ENCODE measurements around the gene SLC44A2.
A peak's percentile ranks its signal among the peaks of the same experiment; 100 is the strongest.

SLC44A2 gene

DNA sequence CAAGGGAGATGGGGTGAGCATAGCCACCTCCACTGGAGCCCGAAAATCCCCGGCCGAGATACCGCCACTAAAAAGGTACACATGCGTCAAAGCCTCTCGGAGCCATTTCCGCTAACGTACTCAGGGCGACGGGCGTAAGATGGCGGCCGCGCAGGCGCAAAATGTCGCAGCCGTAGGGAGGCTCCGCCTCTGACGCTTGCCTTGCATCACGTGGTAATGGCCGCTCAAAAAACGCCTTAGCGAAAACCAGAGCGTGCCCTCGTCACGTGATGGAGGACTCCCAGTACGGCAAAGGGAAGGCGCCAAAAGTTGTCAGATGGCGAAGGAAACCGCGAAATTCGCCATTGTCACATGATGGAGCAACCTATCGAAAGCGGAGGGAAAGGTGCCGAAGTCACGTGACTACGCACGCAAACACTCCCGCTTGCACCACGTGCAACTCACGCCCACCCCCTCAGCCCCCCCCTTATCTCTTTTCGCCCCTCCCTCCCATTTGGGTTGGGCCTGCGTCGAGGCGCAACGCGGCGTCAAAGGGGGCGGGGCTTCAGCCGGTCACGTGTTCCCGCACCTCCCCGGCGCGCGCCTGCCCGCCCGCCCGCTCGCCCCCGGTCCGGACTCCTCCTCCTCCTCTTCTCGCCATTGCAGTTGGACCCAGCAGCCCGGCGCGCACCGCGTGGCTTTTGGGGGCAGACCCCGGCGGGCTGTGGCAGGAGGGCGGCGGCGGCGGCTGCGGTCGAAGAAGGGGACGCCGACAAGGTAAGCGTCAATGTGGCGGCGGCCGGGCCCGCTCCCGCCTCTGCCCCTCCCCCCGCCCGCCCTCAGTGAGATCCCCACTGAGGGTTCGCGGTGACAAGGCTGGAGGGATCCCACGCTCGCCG is 28.6 kb downstream of the SLC44A2 start, which contains the start of gene ILF3:
TSS of gene ILF3 (plus strand) at position 615 of the 878 bp plus-strand sequence. CDS start 16,260 bp downstream, outside the sequence.
- peak within 1 kb of the TSS; percentile 86 for H3K4me3 ChIP-seq (ENCODE audit: low read depth, low read length)
- TF ChIP-seq, protein P1, sequence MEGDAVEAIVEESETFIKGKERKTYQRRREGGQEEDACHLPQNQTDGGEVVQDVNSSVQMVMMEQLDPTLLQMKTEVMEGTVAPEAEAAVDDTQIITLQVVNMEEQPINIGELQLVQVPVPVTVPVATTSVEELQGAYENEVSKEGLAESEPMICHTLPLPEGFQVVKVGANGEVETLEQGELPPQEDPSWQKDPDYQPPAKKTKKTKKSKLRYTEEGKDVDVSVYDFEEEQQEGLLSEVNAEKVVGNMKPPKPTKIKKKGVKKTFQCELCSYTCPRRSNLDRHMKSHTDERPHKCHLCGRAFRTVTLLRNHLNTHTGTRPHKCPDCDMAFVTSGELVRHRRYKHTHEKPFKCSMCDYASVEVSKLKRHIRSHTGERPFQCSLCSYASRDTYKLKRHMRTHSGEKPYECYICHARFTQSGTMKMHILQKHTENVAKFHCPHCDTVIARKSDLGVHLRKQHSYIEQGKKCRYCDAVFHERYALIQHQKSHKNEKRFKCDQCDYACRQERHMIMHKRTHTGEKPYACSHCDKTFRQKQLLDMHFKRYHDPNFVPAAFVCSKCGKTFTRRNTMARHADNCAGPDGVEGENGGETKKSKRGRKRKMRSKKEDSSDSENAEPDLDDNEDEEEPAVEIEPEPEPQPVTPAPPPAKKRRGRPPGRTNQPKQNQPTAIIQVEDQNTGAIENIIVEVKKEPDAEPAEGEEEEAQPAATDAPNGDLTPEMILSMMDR (IDR thresholded peaks at IDR 0.05; ENCODE audit: low read depth, low read length, missing control alignments), result no peak
- in situ Hi-C loops (cut with HindIII; ENCODE audit: low sequenced_read_pairs), result no loop called here
- peak; percentile 100 for DNase-seq (ENCODE audit: low read depth)

DNA sequence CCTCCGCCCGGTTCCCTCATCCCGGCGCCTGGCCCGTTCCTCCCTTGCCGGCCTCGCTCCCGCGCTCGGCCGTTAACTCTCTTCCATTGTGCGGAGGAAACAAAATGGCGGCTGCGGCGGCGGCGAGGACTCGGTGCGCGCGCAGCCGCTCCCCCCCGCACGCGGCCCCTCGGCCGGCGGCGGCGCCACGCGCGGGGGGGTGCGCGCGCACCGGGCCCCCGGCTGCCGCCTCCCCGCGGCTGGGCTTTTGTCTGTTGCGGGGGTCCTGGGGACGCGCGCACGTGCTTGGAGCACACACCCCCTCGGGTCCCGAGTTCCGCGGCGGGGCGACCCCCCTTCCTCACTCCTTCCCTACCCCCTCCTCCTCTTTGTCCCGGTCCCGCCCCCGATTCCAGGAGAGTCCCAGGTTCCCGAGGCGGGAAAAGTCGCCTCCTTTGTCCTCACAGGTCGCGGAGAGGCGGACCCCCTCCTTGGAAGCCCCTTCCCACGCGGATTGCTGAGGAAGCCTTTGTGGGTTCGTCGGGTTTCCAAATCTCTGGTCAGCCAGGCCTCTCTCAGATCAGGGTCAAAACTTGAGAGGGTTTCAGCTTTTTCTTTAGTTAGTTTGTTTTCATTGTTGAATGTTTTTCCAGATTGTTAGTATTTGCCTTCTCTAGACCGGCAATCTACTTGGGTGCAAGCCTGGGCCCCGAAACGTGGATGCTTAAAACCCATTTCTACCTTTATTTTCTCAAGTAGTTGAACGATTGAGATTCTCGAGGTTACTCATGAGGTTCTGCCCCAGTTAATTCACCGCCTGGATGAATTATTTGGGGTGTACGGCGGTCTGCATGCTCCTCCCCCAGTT is 29.5 kb downstream of the SLC44A2 start:
- DNase-seq (ENCODE audit: low read depth), result no peak
- in situ Hi-C loops (cut with HindIII; ENCODE audit: low sequenced_read_pairs), result no loop called here

DNA sequence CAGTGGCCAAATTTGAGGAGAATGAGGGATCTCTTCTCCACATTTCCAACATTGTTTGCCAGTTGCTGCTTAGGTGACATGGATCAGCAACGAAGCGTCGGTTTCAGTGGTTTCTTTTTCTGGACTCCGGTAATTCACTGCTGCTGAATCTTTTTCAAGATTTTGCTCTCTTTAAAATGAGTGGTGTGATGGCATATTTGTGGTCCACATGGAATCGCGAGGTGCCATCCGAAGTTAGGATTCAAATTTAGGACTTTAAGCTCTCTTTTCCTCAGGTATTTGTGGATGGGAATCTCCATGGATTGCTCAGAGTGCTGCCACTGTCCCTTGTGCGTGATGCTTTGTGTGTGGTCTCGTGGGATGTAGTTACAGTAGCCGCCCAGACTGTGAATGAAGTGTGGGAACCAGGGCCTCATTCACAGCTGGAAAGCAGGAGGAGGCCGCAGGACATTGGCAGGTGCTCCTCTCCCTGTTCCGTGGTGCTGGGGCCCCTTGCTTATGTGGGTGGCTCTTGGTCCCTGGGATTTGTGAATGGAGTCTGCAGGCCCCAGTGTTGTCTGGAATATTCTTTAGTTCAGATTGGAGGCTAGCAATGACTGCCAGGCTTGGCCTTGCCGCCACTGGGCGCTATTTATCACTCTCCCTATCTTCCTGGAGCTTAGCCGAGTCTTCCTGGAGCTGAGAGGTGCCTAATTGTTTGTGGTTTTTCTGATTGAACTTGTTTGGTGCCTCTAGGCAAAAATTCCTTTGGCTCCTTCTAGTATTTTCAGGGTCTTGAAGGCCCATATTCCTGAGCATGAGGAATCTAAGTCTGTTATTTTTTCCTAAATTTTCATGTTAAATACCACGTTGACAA is 30.3 kb downstream of the SLC44A2 start:
- peak overlapping the region; percentile 86 for H3K4me3 ChIP-seq (ENCODE audit: low read depth, low read length)
- in situ Hi-C loops (cut with HindIII; ENCODE audit: low sequenced_read_pairs), result no loop called here
- DNase-seq (ENCODE audit: low read depth), result no peak
- TF ChIP-seq, protein P1 (IDR thresholded peaks at IDR 0.05; ENCODE audit: low read depth, low read length, missing control alignments), result no peak

More for the DNA sequence above, 29.5 kb downstream of the SLC44A2 start:
- peak overlapping the region; percentile 86 for H3K4me3 ChIP-seq (ENCODE audit: low read depth, low read length)
- TF ChIP-seq, protein P1 (IDR thresholded peaks at IDR 0.05; ENCODE audit: low read depth, low read length, missing control alignments), result no peak

DNA sequence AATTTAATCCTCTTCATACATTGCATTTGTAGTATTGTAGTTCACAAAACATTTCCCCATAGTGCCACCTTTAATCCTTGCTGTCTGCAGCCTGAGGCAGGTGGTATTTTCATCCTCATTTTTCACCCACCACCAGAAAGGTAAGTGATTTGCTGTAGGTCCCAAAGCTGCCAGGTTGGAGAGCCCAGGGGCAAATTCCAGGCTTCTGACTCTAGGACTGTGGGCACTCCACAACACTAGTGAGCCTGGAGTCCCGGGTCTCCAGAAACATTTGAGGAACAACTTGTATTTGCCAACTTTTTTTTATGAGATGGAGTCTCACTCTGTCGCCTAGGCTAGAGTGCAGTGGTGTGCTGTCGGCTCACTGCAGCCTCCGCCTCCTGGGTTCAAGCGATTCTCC is 35.0 kb downstream of the SLC44A2 start:
- TF ChIP-seq, protein P1 (IDR thresholded peaks at IDR 0.05; ENCODE audit: low read depth, low read length, missing control alignments), result no peak
- in situ Hi-C loops (cut with HindIII; ENCODE audit: low sequenced_read_pairs), result no loop called here
- DNase-seq (ENCODE audit: low read depth), result no peak
- H3K4me3 ChIP-seq (ENCODE audit: low read depth, low read length), result no peak overlapping the region

DNA sequence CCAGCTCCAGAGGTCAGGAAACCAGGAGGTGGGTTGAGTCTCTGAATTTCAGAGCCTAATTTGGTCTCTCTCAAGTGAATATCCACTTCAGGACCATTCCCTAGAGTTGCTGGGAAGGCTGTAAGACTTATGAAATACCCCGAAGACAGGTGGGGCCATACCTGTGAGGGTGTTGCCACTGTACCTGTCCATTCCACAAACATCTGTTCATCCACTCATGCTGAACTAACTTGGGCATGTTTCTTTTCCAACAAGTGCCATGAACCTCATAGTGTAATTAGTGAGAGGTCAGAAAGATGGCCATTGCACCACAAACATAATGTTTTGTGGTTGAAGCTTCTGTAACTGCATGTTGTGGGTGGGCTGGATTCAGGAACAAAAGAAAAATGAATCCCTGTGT is 36.6 kb downstream of the SLC44A2 start:
- DNase-seq (ENCODE audit: low read depth), result no peak
- in situ Hi-C loops (cut with HindIII; ENCODE audit: low sequenced_read_pairs), result no loop called here
- TF ChIP-seq, protein P1 (IDR thresholded peaks at IDR 0.05; ENCODE audit: low read depth, low read length, missing control alignments), result no peak
- no peak overlapping the region for H3K4me3 ChIP-seq (ENCODE audit: low read depth, low read length)
